Astrocyte of the spinal cord (primary cell): Measurements from ENCODE around the gene ANGPTL5.
A peak's percentile ranks its signal among the peaks of the same experiment; 100 is the strongest.

Experiments
- DNase-seq: peaks from one replicate; pipeline ENCODE4 v3.0.0; 2011; ENCODE audit warnings: low read depth, low spot score
- H3K4me3 ChIP-seq: 2 replicates; pipeline ENCODE4 v1.5.1; 2011; ENCODE audit warnings: low read depth, mild to moderate bottlenecking, low read length, moderate library complexity
- CTCF ChIP-seq: IDR thresholded peaks from 2 replicates; pipeline ENCODE4 v1.5.1; 2012; ENCODE audit warnings: low read depth, mild to moderate bottlenecking, low read length, inconsistent platforms
- in situ Hi-C: cut with HindIII; loops from 2 replicates; pipeline ENCODE4 v1.10.0; 2017; ENCODE audit warnings: low sequenced_read_pairs

ANGPTL5 gene

GRCh38 chr11:101872171-101872882, 44.0 kb downstream of the ANGPTL5 start:
- DNase-seq, result no peak
- no peak for TF ChIP-seq CTCF
- H3K4me3 ChIP-seq, result no peak overlapping the region
- in situ Hi-C loops, result no loop called here

DNA sequence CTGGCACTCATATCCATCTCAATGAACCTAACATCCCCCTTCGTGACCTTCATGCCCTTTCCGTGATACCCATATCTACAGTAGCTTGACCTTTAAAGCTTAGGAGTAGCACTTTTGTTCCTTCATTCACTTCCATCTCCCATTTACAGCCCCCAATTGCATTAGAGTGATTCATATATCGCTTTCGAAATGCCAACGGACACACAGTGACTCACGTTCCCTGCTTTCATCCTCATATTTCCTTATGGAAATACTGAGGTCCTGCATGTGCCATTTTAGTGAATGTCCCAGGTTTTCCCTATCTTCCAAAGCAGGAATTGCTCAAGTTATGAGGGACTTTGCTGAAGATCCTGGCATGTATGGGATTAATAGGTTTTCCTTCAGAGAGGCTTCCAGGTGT, 45.8 kb downstream of the ANGPTL5 start:
- TF ChIP-seq CTCF, result no peak
- DNase-seq, result peak; percentile 73
- no peak overlapping the region for H3K4me3 ChIP-seq
- in situ Hi-C loops, result no loop called here

GRCh38 chr11:101867951-101868350, 48.4 kb downstream of the ANGPTL5 start:
- TF ChIP-seq CTCF, result no peak
- peak; percentile 69 for DNase-seq
- in situ Hi-C loops, result no loop called here
- no peak overlapping the region for H3K4me3 ChIP-seq

DNA sequence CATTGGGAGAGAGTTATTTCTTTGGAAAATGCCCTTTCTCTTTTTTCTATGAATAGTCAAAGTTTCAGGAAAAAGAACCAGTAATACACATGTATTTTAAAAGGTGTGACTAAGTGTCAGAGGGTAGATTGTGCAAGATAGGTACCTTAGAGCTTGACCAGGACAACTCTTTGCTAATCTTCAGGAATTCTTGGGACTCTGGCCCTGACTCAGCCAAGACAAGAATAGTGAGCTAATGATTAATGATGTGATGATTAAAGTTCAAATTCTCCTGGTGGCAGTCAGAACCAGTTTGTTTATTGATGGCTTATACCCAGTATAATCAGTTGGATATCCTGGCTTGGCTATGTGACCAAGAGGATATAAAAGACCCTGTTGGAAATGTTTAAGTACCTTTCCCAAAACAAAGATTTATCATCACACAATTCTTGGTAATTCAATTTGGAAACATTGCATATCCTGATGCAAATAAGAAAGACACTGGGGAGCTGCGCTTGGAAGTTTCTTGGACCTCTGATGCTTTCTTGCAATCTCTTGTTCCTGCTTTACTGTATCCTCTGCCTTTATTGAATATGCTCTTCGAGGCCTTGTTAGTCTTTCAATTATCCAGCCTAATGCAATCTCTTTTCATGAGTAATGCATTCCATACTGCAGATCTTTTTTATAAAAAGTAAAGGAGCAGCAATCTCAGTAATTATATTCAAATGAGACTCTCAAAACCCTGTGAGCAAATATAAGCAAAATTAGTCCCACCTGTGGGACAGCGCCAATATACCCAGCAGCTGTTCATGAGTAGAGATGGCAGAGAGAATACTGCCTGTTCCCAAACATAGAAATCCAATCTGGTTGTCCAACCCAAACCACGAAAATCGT, 49.5 kb downstream of the ANGPTL5 start:
- no peak overlapping the region for H3K4me3 ChIP-seq
- DNase-seq, result peak; percentile 28
- no peak for TF ChIP-seq CTCF
- in situ Hi-C loops, result no loop called here

- in situ Hi-C loops, result no loop called here
- no peak overlapping the region for H3K4me3 ChIP-seq
- no peak for DNase-seq
- TF ChIP-seq CTCF, result no peak
Observed at GRCh38 chr11:101864098-101864497, 52.2 kb downstream of the ANGPTL5 start.

GRCh38 chr11:101863361-101863760, 53.0 kb downstream of the ANGPTL5 start:
- no peak for TF ChIP-seq CTCF
- in situ Hi-C loops, result no loop called here
- DNase-seq, result peak; percentile 68
- H3K4me3 ChIP-seq, result no peak overlapping the region
